ENCODE data around the gene RBM4. TPM values are rescaled to one million over a fixed set of nuclear protein-coding genes. Genes with fewer than 3 reads are reported as not detected.
"Not testable (repeated sequence)": the region's sequence is repeated elsewhere in the genome, so short reads cannot be mapped to it uniquely, and the experiment has no call there.

Gene RBM4
- total RNA-seq, 4 donors from 2014 or later = 53.5 to 83.9 (median 57.2) TPM

GRCh38 chr11:66631883-66632282 lies 6.6 kb upstream of the RBM4 start:
- no peaks in the 10 kb centered on the region for H3K9me3 ChIP-seq
- peaks cover 0 to 11% (median 0%) of the 10 kb centered on the region in 4 donors for H3K4me1 ChIP-seq
- no peak overlapping the region for H3K4me3 ChIP-seq
- DNase-seq (ENCODE audit: low spot score in 2 of 2) = no peak
- no peak overlapping the region for H3K27ac ChIP-seq
- H3K36me3 ChIP-seq = peaks cover 0 to 46% (median 9%) of the 10 kb centered on the region in 3 donors
- WGBS, 2 donors = 91 to 92% methylated on average over 6 of the region's 6 CpGs
- TF ChIP-seq EP300 (IDR thresholded peaks at IDR 0.05) (no peak), POLR2A (IDR thresholded peaks at IDR 0.05) (no peak)
- TF ChIP-seq, protein P1, sequence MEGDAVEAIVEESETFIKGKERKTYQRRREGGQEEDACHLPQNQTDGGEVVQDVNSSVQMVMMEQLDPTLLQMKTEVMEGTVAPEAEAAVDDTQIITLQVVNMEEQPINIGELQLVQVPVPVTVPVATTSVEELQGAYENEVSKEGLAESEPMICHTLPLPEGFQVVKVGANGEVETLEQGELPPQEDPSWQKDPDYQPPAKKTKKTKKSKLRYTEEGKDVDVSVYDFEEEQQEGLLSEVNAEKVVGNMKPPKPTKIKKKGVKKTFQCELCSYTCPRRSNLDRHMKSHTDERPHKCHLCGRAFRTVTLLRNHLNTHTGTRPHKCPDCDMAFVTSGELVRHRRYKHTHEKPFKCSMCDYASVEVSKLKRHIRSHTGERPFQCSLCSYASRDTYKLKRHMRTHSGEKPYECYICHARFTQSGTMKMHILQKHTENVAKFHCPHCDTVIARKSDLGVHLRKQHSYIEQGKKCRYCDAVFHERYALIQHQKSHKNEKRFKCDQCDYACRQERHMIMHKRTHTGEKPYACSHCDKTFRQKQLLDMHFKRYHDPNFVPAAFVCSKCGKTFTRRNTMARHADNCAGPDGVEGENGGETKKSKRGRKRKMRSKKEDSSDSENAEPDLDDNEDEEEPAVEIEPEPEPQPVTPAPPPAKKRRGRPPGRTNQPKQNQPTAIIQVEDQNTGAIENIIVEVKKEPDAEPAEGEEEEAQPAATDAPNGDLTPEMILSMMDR (IDR thresholded peaks at IDR 0.05) = no peak
- no peaks in the 10 kb centered on the region for H3K27me3 ChIP-seq

DNA sequence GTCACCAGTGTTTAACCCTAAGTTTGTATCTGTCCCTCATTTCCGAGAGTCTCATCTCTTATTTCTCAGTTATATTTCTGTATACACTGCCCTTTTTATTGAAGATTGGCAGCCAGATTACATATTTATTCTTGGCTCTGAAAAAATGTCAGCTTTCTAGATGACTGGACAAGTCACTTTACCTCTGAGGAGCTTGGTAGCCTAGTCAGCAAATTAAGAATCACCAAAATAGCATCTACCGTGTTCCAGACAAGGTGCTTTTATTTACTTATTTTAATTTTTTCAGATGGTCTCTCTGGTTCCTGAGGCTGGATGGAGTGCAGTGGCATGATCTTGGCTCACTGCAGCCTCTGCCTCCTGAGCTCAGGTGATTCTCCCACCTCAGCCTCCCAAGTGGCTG lies 5.6 kb upstream of the RBM4 start:
- DNase-seq (ENCODE audit: low spot score in 2 of 2) = no peak
- Histone ChIP-seq H3K4me3 (no peak overlapping the region), H3K27ac (no peak overlapping the region), H3K4me1 (peaks cover 0 to 21% (median 7%) of the 10 kb centered on the region in 4 donors), H3K9me3 (no peaks in the 10 kb centered on the region), H3K27me3 (no peaks in the 10 kb centered on the region), H3K36me3 (peaks cover 0 to 35% (median under 1%) of the 10 kb centered on the region in 3 donors)
- TF ChIP-seq, protein P1 (IDR thresholded peaks at IDR 0.05) = no peak
- TF ChIP-seq POLR2A (IDR thresholded peaks at IDR 0.05) (no peak), EP300 (IDR thresholded peaks at IDR 0.05) (no peak)
- 69 to 70% methylated on average over 2 of the region's 2 CpGs for WGBS, 2 donors

- DNase-seq (ENCODE audit: low spot score in 2 of 2) = no peak
- TF ChIP-seq, protein P1 (IDR thresholded peaks at IDR 0.05) = no peak
- TF ChIP-seq EP300 (IDR thresholded peaks at IDR 0.05) (no peak), POLR2A (IDR thresholded peaks at IDR 0.05) (no peak)
- H3K27me3 ChIP-seq = no peaks in the 10 kb centered on the region
- no peak overlapping the region for H3K27ac ChIP-seq
- WGBS, 2 donors = 67 to 82% methylated on average over 3 of the region's 3 CpGs
- peaks cover 0 to 23% (median 10%) of the 10 kb centered on the region in 3 donors for H3K36me3 ChIP-seq
- H3K4me3 ChIP-seq = no peak overlapping the region
- H3K9me3 ChIP-seq = no peaks in the 10 kb centered on the region
- H3K4me1 ChIP-seq = peaks cover 7 to 43% (median 28%) of the 10 kb centered on the region in 4 donors
Measured at GRCh38 chr11:66636411-66636810, 2.1 kb upstream of the RBM4 start.

- H3K27me3 ChIP-seq = no peaks in the 10 kb centered on the region
- DNase-seq (ENCODE audit: low spot score in 2 of 2) = no peak
- peak overlapping the region; percentile 45 to 95 (median 90) for H3K27ac ChIP-seq
- H3K4me3 ChIP-seq = peak overlapping the region; percentile 53 to 91 (median 75)
- 30 to 35% methylated on average over 12 of the region's 12 CpGs for WGBS, 2 donors
- H3K9me3 ChIP-seq = no peaks in the 10 kb centered on the region
- peaks cover 7 to 50% (median 40%) of the 10 kb centered on the region in 4 donors for H3K4me1 ChIP-seq
- TF ChIP-seq POLR2A (IDR thresholded peaks at IDR 0.05) (no peak), EP300 (IDR thresholded peaks at IDR 0.05) (no peak)
- TF ChIP-seq, protein P1 (IDR thresholded peaks at IDR 0.05) = no peak
- H3K36me3 ChIP-seq = peaks cover 0 to 23% (median 10%) of the 10 kb centered on the region in 3 donors
Measured at GRCh38 chr11:66637557-66638176, 836 bp upstream of the RBM4 start.

GRCh38 chr11:66639066-66639813 lies 737 bp downstream of the RBM4 start:
- Histone ChIP-seq H3K4me1 (peaks cover 7 to 66% (median 50%) of the 10 kb centered on the region in 4 donors), H3K36me3 (peaks cover 0 to 31% (median 20%) of the 10 kb centered on the region in 3 donors), H3K27ac (peak overlapping the region; percentile 81 to 95 (median 89)), H3K9me3 (no peaks in the 10 kb centered on the region), H3K27me3 (no peaks in the 10 kb centered on the region), H3K4me3 (peak overlapping the region; percentile 75 to 91 (median 80))
- no peak for TF ChIP-seq POLR2A (IDR thresholded peaks at IDR 0.05)
- TF ChIP-seq EP300 (IDR thresholded peaks at IDR 0.05) = no peak
- TF ChIP-seq, protein P1 (IDR thresholded peaks at IDR 0.05) = no peak
- WGBS, 2 donors = 2 to 4% methylated on average over 27 of the region's 27 CpGs
- DNase-seq (ENCODE audit: low spot score in 2 of 2) = peak in 1 of 2 donors; percentile 27

GRCh38 chr11:66639814-66640340 lies 1.4 kb downstream of the RBM4 start:
- H3K9me3 ChIP-seq; H3K27me3 ChIP-seq; DNase-seq (ENCODE audit: low spot score in 2 of 2): not testable (repeated sequence)
- Histone ChIP-seq H3K36me3 (peaks cover 0 to 38% (median 20%) of the 10 kb centered on the region in 3 donors), H3K4me3 (peak overlapping the region in 3 of 4 donors; percentile 75 to 91 (median 84)), H3K27ac (peak overlapping the region in 2 of 4 donors; percentile 87 to 91), H3K4me1 (peaks cover 7 to 72% (median 54%) of the 10 kb centered on the region in 4 donors)
- WGBS, 2 donors = 55% methylated on average over 10 of the region's 10 CpGs

All from tibial nerve (tissue), 4 donors.